Left lobe of liver (tissue), 2 donors: ENCODE measurements around the gene CCDC157. TPM values are rescaled to one million over a fixed set of nuclear protein-coding genes. Genes with fewer than 3 reads are reported as not detected.
A peak's percentile ranks its signal among the peaks of the same experiment; 100 is the strongest.

ENCODE experiments used
- ATAC-seq: fragments of 200-7000 bp; cut with Tn5 transposase; one replicate; pipeline ENCODE4 v1.9.1; 2020; ENCODE audit warnings: mild to moderate bottlenecking, moderate library complexity
- DNase-seq: peaks from one replicate; pipeline ENCODE4 v3.0.0-alpha.2; 2020; ENCODE audit warnings: low spot score
- total RNA-seq: library from RNA; stranded (reverse); gene quantifications from one replicate; pipeline ENCODE4 v1.2.1, GENCODE V29; 2021
- donor health status: DM: no; HTN: no; CAD: no; lungs with moderate emphysema.
- donor health status: DM: no; HTN: yes; CAD: no.

The CCDC157 gene
- total RNA-seq: 0.78 TPM

- DNase-seq (peak; percentile 88), ATAC-seq (peak; percentile 97)
These were observed at the start of gene CCDC157, which contains the start of gene SF3A1 for GRCh38 chr22:30356449-30357235. CCDC157 (plus strand) TSS chr22:30357007; CDS start chr22:30366001, 8,994 bp downstream. SF3A1 (minus strand) TSS chr22:30356894; CDS start chr22:30356792, 102 bp downstream.

- ATAC-seq (no peak), DNase-seq (no peak)
These were observed 49.7 kb upstream of the CCDC157 start for GRCh38 chr22:30307041-30307574.

- ATAC-seq (no peak), DNase-seq (no peak)
These were observed 48.7 kb upstream of the CCDC157 start for GRCh38 chr22:30308093-30308492.

- ATAC-seq (no peak), DNase-seq (no peak)
These were observed 48.1 kb upstream of the CCDC157 start for GRCh38 chr22:30308518-30309230.

GRCh38 chr22:30309951-30310741 is 46.7 kb upstream of the CCDC157 start:
- no peak for DNase-seq
- peak; percentile 48 for ATAC-seq

GRCh38 chr22:30310881-30311771 is 45.7 kb upstream of the CCDC157 start:
- ATAC-seq (peak; percentile 91), DNase-seq (peak; percentile 86)

GRCh38 chr22:30312053-30312452 is 44.8 kb upstream of the CCDC157 start:
- no peak for DNase-seq
- ATAC-seq: no peak

GRCh38 chr22:30313527-30314363 is 43.1 kb upstream of the CCDC157 start:
- DNase-seq: no peak
- ATAC-seq: no peak

- ATAC-seq (no peak), DNase-seq (no peak)
These were observed 41.9 kb upstream of the CCDC157 start for GRCh38 chr22:30314915-30315314.

GRCh38 chr22:30315962-30316576 is 40.7 kb upstream of the CCDC157 start:
- no peak for DNase-seq
- no peak for ATAC-seq

- peak; percentile 72 for DNase-seq
- ATAC-seq: peak; percentile 83
These were observed 39.0 kb upstream of the CCDC157 start for GRCh38 chr22:30317778-30318177.

GRCh38 chr22:30318799-30319419 is 37.9 kb upstream of the CCDC157 start:
- ATAC-seq (no peak), DNase-seq (no peak)

GRCh38 chr22:30320021-30320556 is 36.7 kb upstream of the CCDC157 start:
- DNase-seq: peak; percentile 72
- peak; percentile 30 for ATAC-seq

- ATAC-seq: no peak
- DNase-seq: no peak
These were observed 35.3 kb upstream of the CCDC157 start for GRCh38 chr22:30321461-30321860.

- DNase-seq: no peak
These were observed 33.6 kb upstream of the CCDC157 start for GRCh38 chr22:30323246-30323645.

GRCh38 chr22:30324014-30324730 is 32.6 kb upstream of the CCDC157 start:
- DNase-seq: peak; percentile 58
- peak; percentile 4 for ATAC-seq

More at GRCh38 chr22:30323246-30323645, 33.6 kb upstream of the CCDC157 start:
- no peak for ATAC-seq

GRCh38 chr22:30325065-30325720 is 31.6 kb upstream of the CCDC157 start:
- DNase-seq (no peak), ATAC-seq (no peak)
